Sciatic nerve (tissue), 2 donors: Measurements from ENCODE around the gene TMEM179B. TPM values are rescaled to one million over a fixed set of nuclear protein-coding genes. Genes with fewer than 3 reads are reported as not detected.
"Not testable (repeated sequence)": the region's sequence is repeated elsewhere in the genome, so short reads cannot be mapped to it uniquely, and the experiment has no call there.

Experiments used
- ATAC-seq: fragments of 200-7000 bp; cut with Tn5 transposase; one replicate; pipeline ENCODE4 v1.9.1; 2020; ENCODE audit warnings: mild to moderate bottlenecking, moderate library complexity
- DNase-seq: peaks from one replicate; pipeline ENCODE4 v3.0.0-alpha.2; 2020; ENCODE audit warnings: low spot score
- intact Hi-C: fragments of 100-400 bp; cut with DNase I; formaldehyde crosslinking; loops from one replicate; pipeline ENCODE4 v1.14.2; 2022
- total RNA-seq: library from RNA; stranded (reverse); fragmentation: NEBNext Ultra II Directional; extraction: Animal tissue kit (Norgen Biotek cat#: 25700); gene quantifications from one replicate; pipeline ENCODE4 v1.2.1, GENCODE V29; 2021
- donor health status: DM: no; HTN: no; CAD: no.
- donor health status: DM: no; HTN: no; CAD: no.

TMEM179B gene, protein sequence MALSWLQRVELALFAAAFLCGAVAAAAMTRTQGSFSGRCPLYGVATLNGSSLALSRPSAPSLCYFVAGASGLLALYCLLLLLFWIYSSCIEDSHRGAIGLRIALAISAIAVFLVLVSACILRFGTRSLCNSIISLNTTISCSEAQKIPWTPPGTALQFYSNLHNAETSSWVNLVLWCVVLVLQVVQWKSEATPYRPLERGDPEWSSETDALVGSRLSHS
- 29.6 TPM for total RNA-seq

DNA sequence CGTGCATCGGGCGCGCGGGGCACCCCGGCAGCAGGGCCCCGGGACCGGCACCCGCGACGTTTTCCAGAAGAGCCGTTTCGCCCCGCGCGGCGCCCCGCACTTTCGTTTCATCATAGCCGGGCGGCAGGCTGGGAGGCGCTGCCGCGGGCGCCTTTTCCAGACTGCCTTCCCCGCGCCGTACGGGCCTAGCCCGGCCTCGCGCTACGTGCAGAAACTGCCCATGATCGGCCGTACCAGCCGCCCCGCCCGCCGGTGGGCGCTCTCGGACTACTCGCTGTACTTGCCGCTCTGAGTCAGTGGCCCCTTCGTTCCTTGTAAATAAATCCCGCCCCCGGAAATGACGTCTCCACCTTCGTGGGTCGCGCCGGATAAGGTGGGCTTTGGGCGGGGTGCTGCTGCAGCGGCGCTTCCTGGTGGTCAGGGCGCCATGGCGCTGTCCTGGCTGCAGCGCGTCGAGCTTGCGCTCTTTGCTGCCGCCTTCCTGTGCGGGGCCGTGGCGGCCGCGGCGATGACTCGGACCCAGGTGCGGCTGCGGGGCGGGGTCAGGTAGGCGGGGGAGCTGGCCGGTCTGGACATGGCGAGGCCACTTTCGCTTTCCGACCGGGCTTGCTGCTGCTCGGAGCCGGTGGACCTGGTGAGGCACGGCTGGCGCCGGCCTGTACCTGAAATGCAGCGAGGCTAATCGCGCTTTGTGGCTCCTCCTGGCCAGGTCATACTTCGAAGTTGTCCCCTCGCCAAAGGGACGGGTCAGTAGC lies at the start of gene TMEM179B:
Gene TMEM179B, plus strand, starts transcription at position 398 of the 755 bp plus-strand sequence. Its CDS starts 30 bp downstream, at position 428.
- ATAC-seq (peak; percentile 92), DNase-seq (peak; percentile 99)
- intact Hi-C loops, result loop anchor here (5.0 kb wide), 1 partner anchor 75 kb away; no protein-coding TSS in a partner anchor

DNA sequence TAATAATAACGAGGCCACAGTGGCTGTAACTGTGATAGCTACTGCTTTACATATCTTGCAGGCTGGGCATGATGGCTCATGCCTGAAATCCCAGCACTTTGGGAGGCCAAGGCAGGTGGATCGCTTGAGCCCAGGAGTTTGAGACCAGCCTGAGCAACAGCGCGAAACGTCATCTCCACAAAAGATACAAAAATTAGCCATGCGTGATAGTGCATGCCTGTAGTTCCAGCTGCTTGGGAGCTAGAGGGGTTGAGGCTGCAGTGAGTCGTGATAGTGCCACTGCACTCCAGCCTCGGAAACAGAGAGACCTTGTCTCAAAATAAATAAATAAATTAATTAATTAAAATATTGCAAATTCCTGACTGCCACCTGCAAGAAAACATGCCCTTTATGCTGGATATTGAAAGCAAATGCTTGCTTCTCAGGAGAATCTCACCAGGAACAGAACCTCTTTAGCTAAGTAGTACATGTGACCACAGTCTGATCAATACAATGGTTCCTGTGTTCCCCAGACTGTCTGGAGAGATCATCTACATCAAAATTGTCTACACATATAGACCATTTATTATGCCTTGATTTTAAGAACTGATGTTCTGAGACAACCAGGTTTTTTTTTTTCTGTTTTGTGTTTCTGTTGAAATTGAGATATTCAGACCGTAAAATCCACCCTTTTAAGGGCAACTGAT lies 39.6 kb upstream of the TMEM179B start:
- intact Hi-C loops, result no loop called here
- ATAC-seq (no peak), DNase-seq (no peak)

DNA sequence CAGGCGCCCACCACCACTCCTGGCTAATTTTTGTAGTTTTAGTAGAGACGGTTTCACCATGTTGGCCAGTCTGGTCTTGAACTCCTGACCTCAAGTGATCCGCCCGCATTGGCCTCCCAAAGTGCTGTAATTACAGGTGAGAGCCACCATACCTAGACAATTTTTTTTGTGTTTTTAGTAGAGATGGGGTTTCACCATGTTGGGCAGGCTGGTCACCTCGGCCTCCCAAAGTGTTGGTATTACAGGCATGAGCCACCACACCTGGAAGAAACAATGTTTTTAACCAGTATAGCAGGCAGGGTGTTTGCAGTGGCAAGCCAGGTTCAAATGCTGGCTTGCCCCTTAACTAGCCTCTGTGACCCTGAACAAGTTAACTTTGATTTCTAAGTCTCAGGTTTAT lies 37.3 kb upstream of the TMEM179B start:
- DNase-seq, intact Hi-C loops, ATAC-seq: not testable (repeated sequence)

DNA sequence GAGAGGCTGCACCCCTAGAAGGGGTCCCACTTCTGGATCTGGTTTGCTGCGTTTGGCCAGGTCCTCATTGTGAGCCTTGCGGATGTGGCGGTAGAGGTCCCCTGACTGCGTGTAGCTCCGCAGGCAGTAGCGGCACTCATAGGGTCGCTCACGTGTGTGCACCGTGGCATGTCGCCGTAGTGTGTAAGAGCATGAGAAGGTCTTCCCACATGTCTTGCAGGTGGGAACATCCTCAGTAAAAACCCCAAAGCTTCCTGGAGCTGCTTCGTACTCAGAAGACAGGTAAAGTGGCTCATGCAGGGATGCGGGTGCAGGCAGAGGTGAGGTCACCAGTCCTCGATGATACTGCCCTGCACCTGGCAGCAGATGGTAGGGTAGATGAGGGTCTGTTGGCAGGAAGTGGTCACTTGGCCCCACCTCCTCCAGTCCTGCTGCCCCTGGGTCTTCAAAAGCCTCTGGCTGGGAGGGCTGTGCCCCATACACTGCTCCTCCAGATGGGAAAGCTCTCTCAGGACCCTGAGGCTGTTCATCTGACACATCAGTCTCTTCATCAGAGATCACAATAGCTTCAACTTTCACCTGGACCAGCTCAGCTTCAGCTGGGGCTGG lies 34.9 kb upstream of the TMEM179B start:
- DNase-seq (no peak), ATAC-seq (no peak)
- intact Hi-C loops, result no loop called here

DNA sequence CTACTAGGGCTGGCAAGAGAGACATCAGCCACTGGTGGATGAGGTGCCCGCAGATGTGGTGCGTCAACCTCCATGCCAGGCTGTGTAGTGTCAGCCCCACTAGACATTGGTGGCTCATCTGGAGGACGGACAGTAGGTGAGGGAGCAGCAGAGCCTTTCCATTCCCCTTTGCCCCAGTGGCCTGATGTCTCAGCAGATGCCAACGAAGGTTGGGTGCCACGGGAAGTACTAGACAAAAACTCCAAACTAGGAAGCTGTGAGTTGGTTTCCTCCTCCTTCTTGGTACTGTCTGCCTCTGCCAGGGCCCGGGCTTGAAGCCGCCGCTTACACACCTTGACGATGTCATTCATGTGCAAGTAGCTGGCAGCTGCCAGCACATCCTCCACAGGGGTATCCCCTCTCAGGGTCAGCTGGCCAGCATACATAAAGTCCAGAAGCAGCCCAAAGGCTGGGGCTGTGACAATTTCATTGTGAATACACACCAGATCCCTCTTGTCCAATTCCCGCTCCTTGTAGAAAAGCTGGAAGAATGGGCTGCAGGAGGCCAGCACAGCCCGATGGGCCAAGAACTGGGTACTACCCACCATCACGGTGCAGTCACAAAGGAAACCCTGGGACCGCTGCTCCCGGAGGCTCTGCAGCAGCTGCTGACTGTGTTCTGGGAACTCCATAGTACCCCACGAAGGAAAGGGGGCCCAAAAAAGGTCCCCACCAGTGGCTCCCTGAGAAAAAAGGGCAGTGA lies 34.0 kb upstream of the TMEM179B start:
- no peak for ATAC-seq
- intact Hi-C loops, result no loop called here
- no peak for DNase-seq

DNA sequence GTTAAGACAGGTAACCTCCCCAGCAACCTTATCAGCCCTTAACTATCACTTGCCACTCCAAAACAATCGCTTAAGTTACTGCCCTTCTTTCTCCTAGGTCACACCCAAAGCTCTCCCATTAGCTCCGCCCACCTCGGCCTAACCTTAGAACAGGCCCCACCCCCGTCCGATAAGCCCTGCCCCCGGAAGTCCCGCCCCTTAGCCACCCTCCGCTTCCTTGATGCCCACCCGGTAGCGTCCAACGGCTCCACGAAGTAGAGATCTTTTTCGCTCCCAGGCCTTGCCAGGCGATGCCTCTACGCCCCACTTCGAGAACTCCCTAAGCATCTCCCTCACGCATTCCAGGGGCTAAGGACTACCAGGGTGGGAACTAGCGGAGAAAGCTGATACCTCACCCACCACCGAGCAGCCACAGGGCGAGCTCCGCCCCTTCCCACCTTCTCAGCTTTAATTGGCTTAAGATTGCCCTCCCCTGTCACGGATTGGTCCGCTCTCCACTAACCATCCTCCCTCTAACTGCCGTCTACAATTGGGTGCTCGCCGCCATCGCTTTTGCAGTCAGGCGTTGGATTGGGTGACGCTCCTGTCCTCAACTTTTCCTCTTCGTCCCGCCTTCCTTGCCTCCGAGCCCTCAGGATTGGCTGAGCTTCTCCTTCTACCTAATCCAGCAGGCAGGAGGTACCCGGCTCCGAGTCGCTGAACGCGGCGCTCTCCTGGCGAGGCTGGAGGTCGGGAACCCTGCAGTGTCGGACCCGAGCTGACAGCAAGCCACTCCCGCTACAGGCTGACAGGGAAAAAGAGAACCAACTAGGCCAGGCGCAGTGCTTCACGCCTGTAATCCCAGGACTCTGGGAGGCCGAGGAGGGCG lies 33.2 kb upstream of the TMEM179B start, which contains the start of gene ZBTB3:
Gene ZBTB3, minus strand, starts transcription at position 425 of the 868 bp plus-strand sequence. CDS start 496 bp downstream, outside the sequence.
- DNase-seq (peak; percentile 98), ATAC-seq (peak; percentile 99)
- intact Hi-C loops, result no loop called here

DNA sequence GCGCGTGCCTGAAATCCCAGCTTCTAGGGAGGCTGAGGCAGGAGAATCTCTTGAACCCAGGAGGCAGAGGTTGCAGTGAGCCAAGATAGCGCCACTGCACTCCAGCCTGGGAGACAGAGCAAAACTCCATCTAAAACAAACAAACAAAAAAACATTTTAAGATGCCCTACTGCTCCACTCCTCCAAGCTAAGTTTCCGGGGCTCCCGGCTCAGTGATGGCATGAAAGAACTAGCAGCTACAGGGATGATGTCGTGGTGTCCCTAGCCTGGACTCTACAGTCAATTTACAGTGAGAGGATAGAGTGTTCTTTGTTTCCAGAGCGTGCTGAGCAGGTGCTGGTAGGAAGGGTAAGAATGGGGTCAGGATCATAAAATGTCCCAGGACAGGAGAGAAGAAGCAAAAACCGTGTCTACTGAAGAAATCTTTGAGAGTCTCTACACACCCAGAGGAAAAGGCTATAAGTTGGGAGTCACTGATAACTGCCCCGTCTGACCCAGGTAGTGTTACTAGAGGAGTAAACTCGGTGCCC lies 32.1 kb upstream of the TMEM179B start:
- intact Hi-C loops, result no loop called here
- no peak for DNase-seq
- no peak for ATAC-seq

DNA sequence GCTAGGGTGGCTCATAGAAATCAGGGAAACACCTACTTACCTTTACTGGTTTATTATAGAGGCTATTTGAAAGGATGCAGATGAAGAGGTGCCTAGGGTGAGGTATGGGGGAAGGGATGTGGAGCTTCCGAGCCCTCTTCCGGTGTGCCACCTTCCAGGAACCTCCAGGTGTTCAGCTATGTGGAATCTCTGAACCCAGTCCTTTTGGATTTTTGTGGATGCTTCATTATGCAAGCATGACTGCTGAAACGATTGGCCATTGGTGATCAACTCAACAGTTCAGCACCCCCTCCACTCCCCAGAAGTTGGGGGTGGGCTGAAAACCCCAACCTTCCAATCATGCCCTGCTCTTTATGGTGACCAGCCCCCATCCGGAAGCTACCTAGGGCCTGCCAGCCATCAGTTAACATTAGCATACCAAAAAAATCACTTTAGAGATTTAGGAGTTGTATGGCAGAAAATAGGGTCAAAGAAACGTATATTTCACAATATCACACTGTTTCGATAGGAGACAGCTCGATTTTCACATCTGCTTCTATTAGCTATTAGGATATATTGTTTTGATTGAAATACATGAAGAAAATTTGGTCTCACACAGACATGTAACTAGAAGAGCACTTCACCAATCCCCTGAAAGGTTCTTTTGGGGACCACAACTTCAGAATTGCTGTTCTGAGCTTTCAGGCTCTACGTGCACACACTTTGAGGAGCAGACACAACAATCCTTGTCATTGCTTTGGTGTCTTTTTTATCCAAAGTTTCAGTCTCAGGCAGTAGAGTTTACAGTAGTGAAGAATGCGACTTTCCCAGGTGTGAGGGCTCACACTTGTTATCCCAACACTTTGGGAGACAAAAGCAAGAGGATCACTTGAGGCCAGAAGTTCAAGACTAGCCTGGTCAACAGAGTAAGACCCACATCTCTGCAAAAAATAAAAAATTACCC lies 29.1 kb upstream of the TMEM179B start:
- ATAC-seq (no peak), DNase-seq (no peak)
- intact Hi-C loops, result no loop called here

DNA sequence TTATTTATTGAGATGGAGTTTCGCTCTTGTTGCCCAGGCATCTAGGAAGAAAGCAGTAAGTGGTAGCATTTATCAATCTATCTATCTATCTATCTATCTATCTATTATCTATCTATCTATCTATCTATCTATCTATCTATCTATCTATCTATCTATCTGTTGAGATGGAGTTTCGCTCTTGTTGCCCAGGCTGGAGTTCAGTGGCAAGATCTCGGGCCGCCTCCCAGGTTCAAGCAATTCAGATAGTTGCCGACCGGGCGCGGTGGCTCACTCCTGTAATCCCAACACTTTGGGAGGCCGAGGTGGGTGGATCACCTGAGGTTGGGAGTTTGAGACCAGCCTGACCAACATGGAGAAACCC lies 26.4 kb upstream of the TMEM179B start:
- ATAC-seq, DNase-seq, intact Hi-C loops: not testable (repeated sequence)

DNA sequence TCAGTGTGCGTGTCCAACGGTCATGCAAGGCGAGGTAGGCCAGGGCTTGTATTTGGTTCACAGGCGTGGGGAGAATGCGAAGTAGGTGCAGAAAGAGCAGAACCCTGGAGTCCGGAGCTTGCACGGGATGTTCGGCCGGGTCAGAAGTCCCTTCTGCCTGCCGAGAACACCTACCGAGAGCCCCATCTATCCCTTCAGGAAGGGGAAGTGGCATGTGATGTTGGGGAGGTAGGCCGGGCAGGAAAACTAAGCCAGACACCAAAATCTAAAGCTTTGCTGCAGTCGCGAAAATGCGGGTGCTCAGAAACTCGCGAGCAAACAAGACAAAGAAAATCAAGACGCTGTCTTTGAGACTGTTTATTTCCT lies 16.4 kb upstream of the TMEM179B start:
- intact Hi-C loops, result no loop called here
- DNase-seq, result no peak
- ATAC-seq, result peak; percentile 23

DNA sequence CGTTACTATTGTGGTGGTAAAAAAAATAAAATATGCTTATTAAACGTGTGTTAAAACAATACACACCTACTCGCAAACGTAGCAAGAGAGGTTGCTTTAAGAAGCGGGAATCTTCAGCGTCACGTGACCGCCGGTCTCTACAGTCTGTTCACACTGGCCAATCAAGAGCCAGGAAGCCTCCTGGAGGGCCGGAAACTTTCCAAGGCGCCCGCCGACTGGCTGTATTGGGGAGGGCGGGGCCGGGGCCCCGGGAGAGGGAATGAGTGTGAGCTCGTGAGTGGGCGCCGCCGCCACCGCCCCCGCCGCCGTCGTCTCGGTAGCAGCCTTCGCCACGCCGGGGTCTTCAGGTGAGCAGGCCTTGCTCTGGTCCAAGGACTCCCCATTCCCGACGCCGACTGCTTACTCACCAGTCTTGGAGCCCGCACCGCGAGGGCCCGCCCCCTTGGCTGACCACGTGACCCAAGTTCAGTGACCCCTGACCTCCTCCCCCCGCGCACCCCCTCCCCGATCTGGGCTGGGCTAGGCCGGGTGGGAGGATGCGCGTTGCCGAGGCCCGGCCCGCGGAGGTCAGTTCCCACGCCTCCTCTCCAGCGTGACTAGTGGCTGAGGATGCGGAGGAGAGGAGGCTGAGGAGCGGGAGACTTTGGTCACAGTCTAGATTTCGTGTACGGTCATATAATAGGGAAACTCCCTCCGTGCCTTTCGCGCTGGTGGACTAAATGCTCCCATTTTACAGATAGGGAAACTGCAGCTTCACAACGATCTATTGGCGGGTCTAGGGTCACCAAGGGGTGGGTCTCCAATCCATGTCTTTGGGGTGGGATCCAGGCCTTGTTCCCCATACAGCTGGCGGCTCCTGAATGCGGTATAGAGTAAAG lies 15.8 kb upstream of the TMEM179B start, which contains the start of gene TAF6L:
Gene TAF6L, plus strand, starts transcription at position 253 of the 878 bp plus-strand sequence. CDS start 4,388 bp downstream, outside the sequence.
- DNase-seq (peak; percentile 99), ATAC-seq (peak; percentile 98)
- intact Hi-C loops, result no loop called here

DNA sequence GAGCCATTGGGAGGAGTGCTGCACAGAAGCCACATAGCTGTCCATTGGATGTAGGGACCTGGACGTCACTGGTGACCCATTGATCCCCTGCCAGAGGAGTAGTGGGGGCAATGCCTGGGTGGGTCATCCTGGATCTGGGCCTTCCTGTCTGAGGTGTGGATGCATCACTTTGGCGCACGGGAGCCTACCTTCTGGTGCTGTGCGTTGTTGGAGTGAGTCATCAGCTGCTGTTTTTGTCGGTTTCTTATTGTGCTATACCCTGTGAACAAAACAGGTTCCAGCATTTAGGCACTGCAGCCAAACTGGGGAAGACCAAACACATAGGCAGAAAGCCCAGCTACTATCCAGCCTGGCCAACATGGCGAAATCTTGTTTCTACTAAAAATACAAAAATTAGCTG lies 12.8 kb upstream of the TMEM179B start:
- no peak for DNase-seq
- intact Hi-C loops, result no loop called here
- ATAC-seq, result no peak

DNA sequence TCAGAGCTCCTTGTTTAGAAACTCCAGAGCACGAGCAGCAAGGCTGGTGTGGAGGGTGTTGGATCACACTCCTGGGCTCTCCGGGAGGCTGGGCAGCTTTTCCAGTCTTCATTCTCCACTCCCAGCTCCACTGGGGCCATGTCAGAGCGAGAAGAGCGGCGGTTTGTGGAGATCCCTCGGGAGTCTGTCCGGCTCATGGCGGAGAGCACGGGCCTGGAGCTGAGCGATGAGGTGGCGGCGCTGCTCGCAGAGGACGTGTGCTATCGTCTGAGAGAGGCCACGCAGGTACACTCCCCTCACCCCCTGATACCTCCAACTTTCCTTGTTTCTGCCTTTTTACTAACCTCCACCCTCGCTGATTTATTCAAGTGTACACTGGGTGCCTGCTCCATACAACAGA lies 11.6 kb upstream of the TMEM179B start:
- intact Hi-C loops, result no loop called here
- DNase-seq (no peak), ATAC-seq (no peak)

DNA sequence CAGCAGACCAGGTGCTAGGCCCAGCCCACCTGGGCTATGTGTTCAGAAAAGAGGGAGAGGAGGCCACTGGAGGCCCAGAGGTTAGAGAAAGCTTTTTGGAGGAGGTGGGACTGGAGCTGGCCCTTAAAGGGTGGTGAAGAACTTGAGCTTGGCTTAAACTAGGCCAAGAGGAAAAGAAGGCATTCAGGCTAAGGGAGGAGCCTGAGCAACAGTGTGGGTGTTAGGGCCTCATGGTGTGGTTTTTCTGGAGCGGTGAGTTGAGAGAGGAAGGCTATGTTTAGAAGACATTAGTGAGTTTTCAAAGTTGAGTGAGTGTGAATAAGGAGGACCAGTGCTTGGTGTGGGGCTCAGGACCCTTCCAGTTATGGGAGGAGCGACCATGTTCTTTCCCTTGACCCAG lies 9.8 kb upstream of the TMEM179B start:
- DNase-seq (no peak), ATAC-seq (no peak)
- intact Hi-C loops, result no loop called here

DNA sequence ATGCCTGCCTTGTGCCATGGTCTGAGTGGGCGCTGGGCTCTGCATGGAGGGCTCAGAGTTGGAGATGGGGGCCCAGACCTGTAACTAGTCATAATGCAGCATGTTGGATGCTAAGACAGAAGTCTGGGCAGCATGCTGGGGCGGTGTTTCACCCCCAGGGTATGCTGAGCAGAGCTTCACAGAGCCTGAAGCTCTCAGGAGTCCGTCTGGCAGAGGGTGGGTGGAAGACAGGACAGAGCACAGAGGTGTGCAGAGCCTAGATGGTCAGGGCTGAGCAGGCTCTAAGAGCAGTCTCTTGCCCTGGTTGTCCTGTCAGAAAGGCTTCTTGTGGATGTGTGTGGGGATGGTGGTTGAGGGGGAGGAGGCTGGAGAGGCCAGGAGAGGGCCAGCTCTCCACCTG lies 8.8 kb upstream of the TMEM179B start:
- ATAC-seq (no peak), DNase-seq (no peak)
- intact Hi-C loops, result no loop called here

DNA sequence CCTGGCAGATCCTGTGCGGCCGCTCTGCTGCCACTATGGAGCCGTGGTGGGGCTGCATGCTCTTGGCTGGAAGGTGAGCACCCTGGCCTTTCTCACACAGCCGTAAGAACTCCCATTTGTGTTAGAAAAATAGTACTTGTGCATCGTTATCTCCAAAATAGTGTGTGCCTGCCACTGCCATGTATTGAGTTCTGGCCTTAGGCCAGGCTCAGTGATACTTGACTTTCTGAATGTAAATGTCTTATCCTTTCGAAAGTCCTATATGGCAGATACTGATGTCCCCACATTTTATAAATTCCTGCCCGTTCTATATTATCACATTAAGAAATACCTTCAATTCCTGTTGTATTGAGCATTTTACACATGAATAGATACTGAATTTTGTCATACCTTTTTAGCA lies 4.4 kb upstream of the TMEM179B start:
- intact Hi-C loops, result no loop called here
- no peak for DNase-seq
- ATAC-seq, result no peak
